Endothelial cell of umbilical vein (primary cell): ENCODE measurements around the gene TP53BP1. TPM values are rescaled to one million over a fixed set of nuclear protein-coding genes. Genes with fewer than 3 reads are reported as not detected.

Source experiments
- BruUV-seq: library from RNA; stranded (reverse); fragments of 400-500 nt; replicated peaks from 2 replicates; lab custom pipeline; 2021; lab: Mats Ljungman, UMichigan
- CTCF ChIA-PET: fragments of 300-600, 350-600 bp; sonication (Branson Sonifier 250); formaldehyde crosslinking; loops from one replicate; lab custom pipeline; 2021; ENCODE audit warnings: antibody characterized with exemption, inconsistent platforms; lab: Charles Lee
- POLR2A ChIA-PET: fragments of 300-600, 350-600 bp; sonication (Branson Sonifier 250); formaldehyde crosslinking; loops from one replicate; lab custom pipeline; 2021; ENCODE audit warnings: antibody characterized with exemption, inconsistent platforms; lab: Charles Lee
- DNase-seq: peaks from one replicate; pipeline ENCODE4 v3.0.0-alpha.2; 2011; ENCODE audit warnings: low read depth, low spot score
- FAIRE-seq: peaks from 2 replicates; lab custom pipeline; 2011; peaks lifted over from hg19 to GRCh38; lab: Jason Lieb, UNC
- H2AFZ ChIP-seq: 2 replicates; pipeline ENCODE4 v1.6.0; 2012; ENCODE audit warnings: low read depth, low read length, control low read depth, inconsistent platforms
- H3K27ac ChIP-seq: 2 replicates; pipeline ENCODE4 v1.5.1; 2011; ENCODE audit warnings: low read depth, mild to moderate bottlenecking, control low read depth, low read length, moderate library complexity; ENCODE audit not compliant: insufficient read depth
- H3K27me3 ChIP-seq, 2 experiments: 2 replicates each; pipeline versions ENCODE4 v1.6.0 to v1.6.1; 2011; ENCODE audit warnings: low read length in 2 of 2, mixed read lengths in 1 of 2; ENCODE audit not compliant: control insufficient read depth in 2 of 2, insufficient read depth in 2 of 2
- H3K36me3 ChIP-seq, 2 experiments: 2 replicates in 1 of 2; 3 replicates in 1 of 2; pipeline ENCODE4 v1.5.1; 2011; ENCODE audit warnings: low read length in 2 of 2, mild to moderate bottlenecking in 1 of 2, moderate library complexity in 1 of 2; ENCODE audit not compliant: control insufficient read depth in 2 of 2, insufficient read depth in 2 of 2; ENCODE audit errors: extremely low read depth in 1 of 2
- H3K4me1 ChIP-seq: 3 replicates; pipeline ENCODE4 v1.5.1; 2011; ENCODE audit warnings: mild to moderate bottlenecking, low read length; ENCODE audit not compliant: control insufficient read depth, insufficient read depth; ENCODE audit errors: extremely low read depth
- H3K4me2 ChIP-seq: 2 replicates; pipeline ENCODE4 v1.6.1; 2011; ENCODE audit warnings: low read length, control low read depth, mixed read lengths; ENCODE audit not compliant: insufficient read depth
- H3K4me3 ChIP-seq, 3 experiments: fragments of 200-600 bp in 1 of 3; sonication (generic), shearing (Covaris generic) in 1 of 3; replicated peaks in 1 of 3; 2 replicates each; pipeline ENCODE4 v1.5.1; 2011 to 2016; ENCODE audit warnings: control low read depth in 3 of 3, low read length in 3 of 3, mild to moderate bottlenecking in 2 of 3, inconsistent platforms in 1 of 3, low read depth in 1 of 3, moderate library complexity in 1 of 3; ENCODE audit not compliant: insufficient read depth in 1 of 3
- H3K79me2 ChIP-seq: 2 replicates; pipeline ENCODE4 v1.6.0; 2012; ENCODE audit warnings: low read length, inconsistent platforms; ENCODE audit not compliant: control insufficient read depth, insufficient read depth
- H3K9ac ChIP-seq: replicated peaks from 2 replicates; pipeline ENCODE3; 2011; ENCODE audit warnings: low read length, control low read depth; ENCODE audit not compliant: insufficient read depth; ENCODE audit errors: extremely low read depth
- H3K9me1 ChIP-seq: replicated peaks from 3 replicates; pipeline ENCODE4 v1.6.0; 2011; ENCODE audit warnings: mild to moderate bottlenecking, low read length; ENCODE audit not compliant: control insufficient read depth, insufficient read depth; ENCODE audit errors: extremely low read depth
- H3K9me3 ChIP-seq: replicated peaks from 2 replicates; pipeline ENCODE4 v1.5.1; 2012; ENCODE audit warnings: low read length, inconsistent platforms; ENCODE audit not compliant: control insufficient read depth, insufficient read depth
- H4K20me1 ChIP-seq: replicated peaks from 2 replicates; pipeline ENCODE3; 2011; ENCODE audit warnings: mild to moderate bottlenecking, low read length; ENCODE audit not compliant: control insufficient read depth, insufficient read depth; ENCODE audit errors: extremely low read depth
- CTCF ChIP-seq, 2 donors: IDR thresholded peaks; 1 replicate in 1 of 2; 2 replicates in 1 of 2; pipeline ENCODE4 v1.5.1; 2011; ENCODE audit warnings: low read length in 2 of 2, mild to moderate bottlenecking in 2 of 2, moderate library complexity in 2 of 2, control low read depth in 1 of 2, inconsistent platforms in 1 of 2, low read depth in 1 of 2; ENCODE audit not compliant: insufficient read depth in 1 of 2; ENCODE audit errors: extremely low read depth in 1 of 2
- EZH2 ChIP-seq: IDR thresholded peaks from 2 replicates; pipeline ENCODE4 v1.6.1; 2012; ENCODE audit warnings: borderline replicate concordance, low read depth, mild to moderate bottlenecking, moderate library complexity, low read length, inconsistent platforms; ENCODE audit not compliant: severe bottlenecking
- FOS ChIP-seq: IDR thresholded peaks from 2 replicates; pipeline ENCODE4 v1.6.1; 2011; ENCODE audit warnings: mild to moderate bottlenecking, low read length, moderate library complexity, borderline replicate concordance; ENCODE audit not compliant: insufficient read depth
- GATA2 ChIP-seq: IDR thresholded peaks from 2 replicates; pipeline ENCODE4 v1.7.0; 2011; ENCODE audit warnings: low read depth, mild to moderate bottlenecking, moderate library complexity, mixed read lengths, low read length; ENCODE audit not compliant: insufficient read length, insufficient read depth
- JUN ChIP-seq: IDR thresholded peaks from 2 replicates; pipeline ENCODE4 v1.6.1; 2011; ENCODE audit warnings: borderline replicate concordance, low read depth; ENCODE audit not compliant: insufficient read length, insufficient read depth
- MAX ChIP-seq: IDR thresholded peaks from 2 replicates; pipeline ENCODE4 v1.6.1; 2011; ENCODE audit not compliant: insufficient read depth, insufficient read length
- MYC ChIP-seq: IDR thresholded peaks from one replicate; pipeline ENCODE4 v1.6.1; 2011; ENCODE audit warnings: mild to moderate bottlenecking, low read depth, low read length
- POLR2A ChIP-seq: IDR thresholded peaks from 2 replicates; pipeline ENCODE4 v1.6.1; 2012; ENCODE audit warnings: low read depth, mild to moderate bottlenecking, control low read depth, low read length
- POLR2AphosphoS5 ChIP-seq: IDR thresholded peaks from 2 replicates; pipeline ENCODE4 v1.6.1; 2012; ENCODE audit warnings: low read depth, mild to moderate bottlenecking, control low read depth, low read length, moderate library complexity; ENCODE audit not compliant: insufficient read depth
- dilution Hi-C: fragments of 300-500 bp; cut with MboI; formaldehyde crosslinking; loops from one replicate; pipeline ENCODE4 v1.15.0; 2019; ENCODE audit warnings: low sequenced_read_pairs; ENCODE audit not compliant: extremely low pct_ligation_motif_present
- intact Hi-C: fragments of 100-400 bp; cut with micrococcal nuclease; formaldehyde crosslinking; loops from one replicate; pipeline ENCODE4 v1.10.0; 2022
- polyA plus RNA-seq, 4 experiments: library from polyadenylated mRNA; depleted of rRNA in 3 of 4; stranded (reverse) in 3 of 4; unstranded in 1 of 4; fragments of >200 nt; gene quantifications; 2 replicates each; pipeline versions ENCODE4 v1.2.1 to v1.2.3, GENCODE V29; 2011 to 2012; ENCODE audit warnings: missing spikeins in 1 of 4
- total RNA-seq: library from RNA; stranded (reverse); gene quantifications from 2 replicates; pipeline ENCODE4 v1.2.3, GENCODE V29; 2021

Gene TP53BP1
- total and polyA plus RNA-seq, 2 donors (not counting 3 experiments of a cell fraction or from before 2014, with no cell fraction given), result 28.1 to 59.5 TPM

GRCh38 chr15:43361313-43361903, 131.5 kb downstream of the TP53BP1 start:
- H2AFZ ChIP-seq, result no peak overlapping the region
- no peak overlapping the region for H3K4me3 ChIP-seq
- FAIRE-seq (no peak), DNase-seq (no peak)
- peaks cover 12 to 16% of the 10 kb centered on the region in 2 experiments for H3K36me3 ChIP-seq
- ChIA-PET CTCF (no interaction called here), POLR2A (no interaction called here)
- TSS peak; percentile 15 for BruUV-seq
- H3K4me2 ChIP-seq, result no peak overlapping the region
- no peaks in the 10 kb centered on the region for H3K27me3 ChIP-seq
- H4K20me1 ChIP-seq, result no peaks in the 10 kb centered on the region
- dilution Hi-C loops, result no loop called here
- H3K9me3 ChIP-seq, result peaks cover 12% of the 10 kb centered on the region
- no peak overlapping the region for H3K27ac ChIP-seq
- no peak overlapping the region for H3K9ac ChIP-seq
- no peaks in the 10 kb centered on the region for H3K79me2 ChIP-seq
- no peaks in the 10 kb centered on the region for H3K9me1 ChIP-seq
- TF ChIP-seq CTCF (IDR thresholded peaks at IDR 0.05; ENCODE audit: extremely low read depth in 1 of 2, insufficient read depth in 1 of 2, low read depth in 1 of 2, low read length in 2 of 2) (no peak), JUN (no peak), EZH2 (no peak), MAX (no peak), POLR2AphosphoS5 (no peak), MYC (no peak), FOS (no peak), POLR2A (no peak), GATA2 (no peak)
- H3K4me1 ChIP-seq, result no peaks in the 10 kb centered on the region
- intact Hi-C loops, result no loop called here
